OCI-LY7 (cell line): ENCODE measurements around the gene TAF4.

Experiments used
- EZH2phosphoT487 ChIP-seq: fragments of 200-600 bp; sonication (generic); IDR thresholded peaks from 2 replicates; pipeline ENCODE4 v1.6.1; 2018; ENCODE audit warnings: low read depth, borderline replicate concordance, mild to moderate bottlenecking, mixed run types, antibody characterized with exemption, low read length, moderate library complexity, mixed read lengths
- TF ChIP-seq, protein P1 (sequence below): fragments of 200-600 bp; sonication (generic); conservative IDR thresholded peaks from 2 replicates; pipeline ENCODE4 v1.5.1; 2014; ENCODE audit warnings: mild to moderate bottlenecking, antibody characterized with exemption, low read length, moderate library complexity, mixed read lengths

DNA sequence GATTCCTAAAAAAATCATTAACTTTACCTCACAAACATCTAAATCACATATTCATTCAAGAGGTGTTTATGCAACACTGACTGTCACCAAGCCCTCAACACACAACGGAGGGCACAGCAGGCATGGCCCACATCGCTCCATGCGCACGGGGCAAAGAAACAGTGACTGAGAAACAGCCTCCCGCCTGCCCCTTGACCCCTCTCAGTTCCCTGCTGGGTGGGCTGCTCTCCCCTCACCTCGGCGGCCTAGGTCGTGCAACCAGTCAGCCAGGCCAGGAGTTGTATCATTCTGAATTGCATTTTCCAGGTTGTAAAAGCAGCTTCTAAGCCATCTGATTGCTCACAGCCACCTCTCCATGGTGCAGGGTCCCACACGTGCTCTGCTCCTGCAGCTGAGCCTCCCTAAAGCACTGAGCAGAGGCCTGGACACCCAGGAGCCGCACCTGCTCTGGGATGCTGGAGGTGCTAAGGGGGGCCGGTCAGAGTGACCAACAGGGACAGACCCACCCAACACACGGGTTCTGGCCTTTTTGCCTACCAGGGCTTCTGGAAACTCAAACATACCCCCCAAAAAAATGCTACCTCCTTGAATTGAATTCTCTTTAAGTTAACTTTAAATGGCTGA is 37.9 kb downstream of the TAF4 start:
- TF ChIP-seq, protein P1, sequence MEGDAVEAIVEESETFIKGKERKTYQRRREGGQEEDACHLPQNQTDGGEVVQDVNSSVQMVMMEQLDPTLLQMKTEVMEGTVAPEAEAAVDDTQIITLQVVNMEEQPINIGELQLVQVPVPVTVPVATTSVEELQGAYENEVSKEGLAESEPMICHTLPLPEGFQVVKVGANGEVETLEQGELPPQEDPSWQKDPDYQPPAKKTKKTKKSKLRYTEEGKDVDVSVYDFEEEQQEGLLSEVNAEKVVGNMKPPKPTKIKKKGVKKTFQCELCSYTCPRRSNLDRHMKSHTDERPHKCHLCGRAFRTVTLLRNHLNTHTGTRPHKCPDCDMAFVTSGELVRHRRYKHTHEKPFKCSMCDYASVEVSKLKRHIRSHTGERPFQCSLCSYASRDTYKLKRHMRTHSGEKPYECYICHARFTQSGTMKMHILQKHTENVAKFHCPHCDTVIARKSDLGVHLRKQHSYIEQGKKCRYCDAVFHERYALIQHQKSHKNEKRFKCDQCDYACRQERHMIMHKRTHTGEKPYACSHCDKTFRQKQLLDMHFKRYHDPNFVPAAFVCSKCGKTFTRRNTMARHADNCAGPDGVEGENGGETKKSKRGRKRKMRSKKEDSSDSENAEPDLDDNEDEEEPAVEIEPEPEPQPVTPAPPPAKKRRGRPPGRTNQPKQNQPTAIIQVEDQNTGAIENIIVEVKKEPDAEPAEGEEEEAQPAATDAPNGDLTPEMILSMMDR: no peak
- TF ChIP-seq EZH2phosphoT487: no peak
